ENCODE data around the gene MFAP3. TPM values are rescaled to one million over a fixed set of nuclear protein-coding genes. Genes with fewer than 3 reads are reported as not detected.

Gene MFAP3
- total RNA-seq, 1 donor from 2014 or later = 41.5 TPM

DNA sequence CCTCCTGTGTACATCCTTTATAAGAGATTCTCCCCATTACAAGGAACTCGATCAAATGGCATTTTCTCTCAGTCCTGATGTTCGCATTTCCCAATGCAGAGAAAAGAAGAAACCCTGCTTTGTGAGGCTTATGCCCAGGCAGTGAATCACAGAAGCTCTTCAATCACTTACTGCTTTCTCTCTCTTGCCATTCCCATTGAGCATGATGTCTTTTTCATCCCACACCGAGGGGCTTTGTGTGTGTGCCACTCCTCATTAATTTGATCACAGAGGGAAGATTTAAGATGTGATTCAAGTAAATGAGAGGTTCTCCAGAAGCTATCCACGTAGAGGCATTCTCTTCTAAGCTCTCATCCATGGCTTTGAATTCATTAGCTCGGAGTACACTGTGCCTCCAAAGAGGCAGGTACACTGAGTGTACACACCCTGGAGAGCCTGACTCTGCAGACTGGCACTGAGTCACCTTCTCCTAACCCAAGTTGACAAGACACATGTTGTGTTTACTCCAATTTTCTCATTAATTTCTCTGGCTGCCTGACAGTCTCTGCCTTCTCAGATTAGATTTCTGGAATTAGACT, 45.4 kb downstream of the MFAP3 start:
- no peaks in the 10 kb centered on the region for H3K4me1 Mint-ChIP-seq
- DNase-seq (ENCODE audit: low spot score in 2 of 2, unreplicated experiment in 2 of 2) = no peak
- no peaks in the 10 kb centered on the region for H3K9me3 Mint-ChIP-seq
- H3K36me3 Mint-ChIP-seq = no peaks in the 10 kb centered on the region
- no peak overlapping the region for H3K27ac Mint-ChIP-seq
- peaks cover 2% of the 10 kb centered on the region for H3K27me3 Mint-ChIP-seq (ENCODE audit: low read depth)
- H3K4me3 Mint-ChIP-seq = no peak overlapping the region
- TF ChIP-seq, protein P1, sequence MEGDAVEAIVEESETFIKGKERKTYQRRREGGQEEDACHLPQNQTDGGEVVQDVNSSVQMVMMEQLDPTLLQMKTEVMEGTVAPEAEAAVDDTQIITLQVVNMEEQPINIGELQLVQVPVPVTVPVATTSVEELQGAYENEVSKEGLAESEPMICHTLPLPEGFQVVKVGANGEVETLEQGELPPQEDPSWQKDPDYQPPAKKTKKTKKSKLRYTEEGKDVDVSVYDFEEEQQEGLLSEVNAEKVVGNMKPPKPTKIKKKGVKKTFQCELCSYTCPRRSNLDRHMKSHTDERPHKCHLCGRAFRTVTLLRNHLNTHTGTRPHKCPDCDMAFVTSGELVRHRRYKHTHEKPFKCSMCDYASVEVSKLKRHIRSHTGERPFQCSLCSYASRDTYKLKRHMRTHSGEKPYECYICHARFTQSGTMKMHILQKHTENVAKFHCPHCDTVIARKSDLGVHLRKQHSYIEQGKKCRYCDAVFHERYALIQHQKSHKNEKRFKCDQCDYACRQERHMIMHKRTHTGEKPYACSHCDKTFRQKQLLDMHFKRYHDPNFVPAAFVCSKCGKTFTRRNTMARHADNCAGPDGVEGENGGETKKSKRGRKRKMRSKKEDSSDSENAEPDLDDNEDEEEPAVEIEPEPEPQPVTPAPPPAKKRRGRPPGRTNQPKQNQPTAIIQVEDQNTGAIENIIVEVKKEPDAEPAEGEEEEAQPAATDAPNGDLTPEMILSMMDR (IDR thresholded peaks at IDR 0.05; ENCODE audit: unreplicated experiment) = no peak

DNA sequence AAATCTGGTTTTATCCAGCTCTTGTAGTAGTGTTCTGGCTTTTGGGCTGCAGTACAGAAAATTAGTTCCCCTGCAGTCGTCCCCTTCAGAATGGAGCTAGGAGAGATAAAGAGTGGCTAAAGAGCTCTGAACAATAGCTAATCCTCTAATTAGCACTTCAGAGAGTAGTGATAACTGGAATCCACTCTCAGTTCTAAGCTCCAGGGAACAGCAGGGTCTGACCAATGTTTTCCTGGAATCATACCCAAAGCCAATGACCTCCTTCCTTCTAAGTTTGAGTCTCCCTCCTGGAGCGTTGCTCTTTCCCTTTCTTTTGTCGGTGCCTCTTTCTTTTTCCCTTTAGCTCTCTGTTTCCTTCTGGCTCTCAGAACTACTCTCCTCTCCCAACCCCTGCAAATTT, 47.4 kb downstream of the MFAP3 start:
- no peak overlapping the region for H3K4me3 Mint-ChIP-seq
- DNase-seq (ENCODE audit: low spot score in 2 of 2, unreplicated experiment in 2 of 2) = no peak
- H3K27me3 Mint-ChIP-seq (ENCODE audit: low read depth) = peaks cover 2% of the 10 kb centered on the region
- H3K4me1 Mint-ChIP-seq = no peaks in the 10 kb centered on the region
- H3K36me3 Mint-ChIP-seq = no peaks in the 10 kb centered on the region
- TF ChIP-seq, protein P1 (IDR thresholded peaks at IDR 0.05; ENCODE audit: unreplicated experiment) = no peak
- H3K27ac Mint-ChIP-seq = no peak overlapping the region
- H3K9me3 Mint-ChIP-seq = no peaks in the 10 kb centered on the region

DNA sequence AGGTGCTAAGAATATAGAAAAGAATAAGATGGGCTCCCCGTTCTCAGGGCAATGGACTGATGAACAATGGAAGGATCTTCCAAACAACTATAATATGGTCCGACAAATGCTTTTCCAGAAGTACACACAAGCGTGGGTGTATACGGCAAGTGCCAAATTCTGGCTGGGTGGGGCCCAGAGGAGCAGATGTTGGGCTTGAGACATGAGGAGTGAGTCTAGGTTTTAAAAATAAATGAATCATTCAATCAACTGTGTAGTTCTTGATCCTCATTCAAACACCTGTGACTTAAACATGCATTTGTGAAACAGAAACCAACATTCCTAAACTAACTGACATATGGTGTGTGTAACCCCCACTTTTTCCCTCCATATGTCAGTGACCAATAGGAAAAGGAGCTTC, 47.9 kb downstream of the MFAP3 start:
- TF ChIP-seq, protein P1 (IDR thresholded peaks at IDR 0.05; ENCODE audit: unreplicated experiment) = no peak
- no peak for DNase-seq (ENCODE audit: low spot score in 2 of 2, unreplicated experiment in 2 of 2)
- Mint-ChIP-seq H3K4me3 (no peak overlapping the region), H3K36me3 (no peaks in the 10 kb centered on the region), H3K4me1 (peaks cover 3% of the 10 kb centered on the region), H3K27me3 (ENCODE audit: low read depth) (peaks cover 2% of the 10 kb centered on the region), H3K27ac (no peak overlapping the region), H3K9me3 (no peaks in the 10 kb centered on the region)

DNA sequence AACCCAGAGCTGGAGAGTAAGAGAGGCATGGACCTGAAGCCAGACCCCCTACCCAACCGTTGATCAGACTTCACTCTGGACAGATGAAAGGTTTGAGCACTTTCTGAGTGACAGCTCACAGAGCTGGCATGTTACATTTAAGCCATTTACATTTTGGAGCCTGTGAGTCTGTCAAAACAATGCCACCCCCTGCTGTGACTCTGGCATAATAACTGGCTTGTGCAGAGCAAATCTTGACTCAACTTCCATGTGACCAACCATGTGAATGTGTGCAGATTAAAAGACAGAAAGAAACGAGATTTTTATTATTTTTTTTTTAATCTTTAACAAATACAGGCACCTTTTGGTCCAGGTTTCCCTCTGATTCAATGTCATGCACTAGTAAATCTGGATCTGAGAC, 48.5 kb downstream of the MFAP3 start:
- TF ChIP-seq, protein P1 (IDR thresholded peaks at IDR 0.05; ENCODE audit: unreplicated experiment) = no peak
- no peak overlapping the region for H3K4me3 Mint-ChIP-seq
- H3K27me3 Mint-ChIP-seq (ENCODE audit: low read depth) = peaks cover 2% of the 10 kb centered on the region
- H3K4me1 Mint-ChIP-seq = peaks cover 9% of the 10 kb centered on the region
- no peak overlapping the region for H3K27ac Mint-ChIP-seq
- H3K9me3 Mint-ChIP-seq = no peaks in the 10 kb centered on the region
- no peak for DNase-seq (ENCODE audit: low spot score in 2 of 2, unreplicated experiment in 2 of 2)
- no peaks in the 10 kb centered on the region for H3K36me3 Mint-ChIP-seq

DNA sequence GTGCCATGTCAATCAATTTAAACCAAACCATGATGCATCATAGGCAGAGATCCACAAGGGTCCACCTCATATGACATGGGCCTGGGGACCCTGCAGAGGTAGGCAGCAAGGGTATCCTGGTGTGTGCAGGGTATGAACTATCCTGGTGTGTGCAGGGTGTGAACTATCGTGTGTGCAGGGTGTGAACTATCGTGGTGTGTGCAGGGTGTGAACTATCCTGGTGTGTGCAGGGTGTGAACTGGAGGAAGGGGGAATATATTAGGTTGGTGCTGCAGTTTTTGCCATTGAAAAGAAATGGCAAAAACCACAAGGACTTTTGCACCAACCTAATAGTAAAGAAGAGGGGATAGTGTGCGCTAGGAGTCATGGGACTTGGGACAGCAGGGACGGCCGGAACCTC, 50.0 kb downstream of the MFAP3 start:
- peaks cover 2% of the 10 kb centered on the region for H3K27me3 Mint-ChIP-seq (ENCODE audit: low read depth)
- H3K4me1 Mint-ChIP-seq = peaks cover 20% of the 10 kb centered on the region
- H3K27ac Mint-ChIP-seq = no peak overlapping the region
- no peaks in the 10 kb centered on the region for H3K36me3 Mint-ChIP-seq
- DNase-seq (ENCODE audit: low spot score in 2 of 2, unreplicated experiment in 2 of 2) = no peak
- TF ChIP-seq, protein P1 (IDR thresholded peaks at IDR 0.05; ENCODE audit: unreplicated experiment) = no peak
- H3K9me3 Mint-ChIP-seq = no peaks in the 10 kb centered on the region
- no peak overlapping the region for H3K4me3 Mint-ChIP-seq

DNA sequence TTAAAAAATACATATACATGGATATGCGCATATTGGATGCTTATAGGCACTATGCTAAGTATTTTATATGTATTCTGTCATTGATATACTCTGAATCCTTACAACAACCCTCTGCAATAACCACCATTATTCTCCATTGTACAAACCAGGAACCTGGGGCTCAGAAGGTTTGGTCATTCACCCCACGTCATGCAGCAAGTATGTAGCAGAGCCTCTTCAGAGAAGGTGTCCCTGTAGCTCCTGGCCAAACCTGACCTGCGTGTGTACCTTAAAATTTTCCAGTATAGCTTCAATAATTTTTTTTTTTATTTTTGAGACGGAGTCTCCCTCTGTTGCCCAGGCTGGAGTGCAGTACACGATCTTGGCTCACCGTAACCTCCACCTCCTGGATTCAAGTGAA, 51.9 kb downstream of the MFAP3 start:
- no peaks in the 10 kb centered on the region for H3K9me3 Mint-ChIP-seq
- H3K36me3 Mint-ChIP-seq = no peaks in the 10 kb centered on the region
- no peak overlapping the region for H3K4me3 Mint-ChIP-seq
- H3K27me3 Mint-ChIP-seq (ENCODE audit: low read depth) = peaks cover 2% of the 10 kb centered on the region
- no peak for DNase-seq (ENCODE audit: low spot score in 2 of 2, unreplicated experiment in 2 of 2)
- peaks cover 20% of the 10 kb centered on the region for H3K4me1 Mint-ChIP-seq
- TF ChIP-seq, protein P1 (IDR thresholded peaks at IDR 0.05; ENCODE audit: unreplicated experiment) = no peak
- no peak overlapping the region for H3K27ac Mint-ChIP-seq

All from mesothelial cell of epicardium (in vitro differentiated cells).